IMR-90 (cell line): ENCODE data around the gene MRPL30. TPM values are rescaled to one million over a fixed set of nuclear protein-coding genes. Genes with fewer than 3 reads are reported as not detected.

Experiments
- ATAC-seq: fragments of 200-7000 bp; cut with Tn5 transposase; 2 replicates; pipeline ENCODE4 v1.9.1; 2020; ENCODE audit warnings: low read depth, mild to moderate bottlenecking, moderate library complexity
- BruUV-seq: library from RNA; stranded (reverse); fragments of 400-500 nt; replicated peaks from 2 replicates; lab custom pipeline; 2021; lab: Mats Ljungman, UMichigan
- CTCF ChIA-PET: fragments of 300-600 bp; formaldehyde crosslinking; extraction: SDS; loops from one replicate; lab custom pipeline; 2021; ENCODE audit warnings: antibody characterized with exemption; lab: Yijun Ruan, JAX
- POLR2A ChIA-PET: fragments of 300-600 bp; sonication (Branson Sonifier 250); formaldehyde crosslinking; loops from one replicate; lab custom pipeline; 2022; ENCODE audit warnings: antibody characterized with exemption; ENCODE audit not compliant: unreplicated experiment; lab: Charles Lee
- DNase-seq: peaks from one replicate; pipeline ENCODE4 v3.0.0; 2013
- H2AFZ ChIP-seq: replicated peaks from 2 replicates; pipeline ENCODE3; 2013; ENCODE audit warnings: low read length, mild to moderate bottlenecking; ENCODE audit not compliant: poor library complexity
- H2AK5ac ChIP-seq: 2 replicates; pipeline ENCODE4 v1.6.1; 2013; ENCODE audit warnings: low read depth, low read length, inconsistent platforms
- H2AK9ac ChIP-seq: replicated peaks from 2 replicates; pipeline ENCODE3; 2013; ENCODE audit warnings: mild to moderate bottlenecking, low read depth, low read length, moderate library complexity; ENCODE audit not compliant: poor library complexity
- H2BK120ac ChIP-seq: 2 replicates; pipeline ENCODE4 v1.6.1; 2013; ENCODE audit warnings: low read depth, low read length, inconsistent platforms
- H2BK15ac ChIP-seq: 3 replicates; pipeline ENCODE4 v1.6.1; 2013; ENCODE audit warnings: low read depth, low read length, inconsistent platforms
- H2BK20ac ChIP-seq: 2 replicates; pipeline ENCODE4 v1.6.1; 2013; ENCODE audit warnings: low read depth, mild to moderate bottlenecking, inconsistent platforms, low read length, moderate library complexity
- H2BK5ac ChIP-seq: 2 replicates; pipeline ENCODE4 v1.6.1; 2013; ENCODE audit warnings: mild to moderate bottlenecking, low read depth, low read length, inconsistent platforms; ENCODE audit not compliant: poor library complexity, severe bottlenecking
- H3K14ac ChIP-seq: replicated peaks from 2 replicates; pipeline ENCODE4 v1.6.1; 2013; ENCODE audit warnings: low read depth, low read length, inconsistent platforms
- H3K18ac ChIP-seq: 2 replicates; pipeline ENCODE4 v1.6.1; 2013; ENCODE audit warnings: low read depth, low read length, control low read depth
- H3K23ac ChIP-seq: 2 replicates; pipeline ENCODE4 v1.6.1; 2013; ENCODE audit warnings: low read depth, low read length, inconsistent platforms
- H3K27ac ChIP-seq: 2 replicates; pipeline ENCODE4 v1.5.1; 2013; ENCODE audit warnings: mild to moderate bottlenecking, control low read depth, low read length; ENCODE audit not compliant: insufficient read depth
- H3K27me3 ChIP-seq: 2 replicates; pipeline ENCODE4 v1.6.1; 2013; ENCODE audit warnings: low read length; ENCODE audit not compliant: control insufficient read depth, insufficient read depth
- H3K36me3 ChIP-seq: 2 replicates; pipeline ENCODE4 v1.6.1; 2013; ENCODE audit warnings: low read length, mixed read lengths; ENCODE audit not compliant: control insufficient read depth, insufficient read depth
- H3K4ac ChIP-seq: 2 replicates; pipeline ENCODE4 v1.6.1; 2013; ENCODE audit warnings: low read depth, low read length, inconsistent platforms
- H3K4me1 ChIP-seq: 2 replicates; pipeline ENCODE4 v1.6.1; 2013; ENCODE audit warnings: low read length, mixed read lengths; ENCODE audit not compliant: control insufficient read depth, insufficient read depth
- H3K4me2 ChIP-seq: 2 replicates; pipeline ENCODE4 v1.6.1; 2013; ENCODE audit warnings: low read depth, mild to moderate bottlenecking, control low read depth, low read length, moderate library complexity
- H3K4me3 ChIP-seq: 2 replicates; pipeline ENCODE4 v1.5.1; 2013; ENCODE audit warnings: low read depth, mild to moderate bottlenecking, control low read depth, low read length, moderate library complexity; ENCODE audit not compliant: insufficient read depth
- H3K56ac ChIP-seq: 2 replicates; pipeline ENCODE4 v1.6.1; 2013; ENCODE audit warnings: low read length, inconsistent platforms; ENCODE audit not compliant: insufficient read depth; ENCODE audit errors: extremely low read depth
- H3K79me1 ChIP-seq, 2 experiments: 2 replicates each; pipeline ENCODE4 v1.6.1; 2013; ENCODE audit warnings: low read length in 2 of 2, inconsistent platforms in 1 of 2, low read depth in 1 of 2
- H3K9ac ChIP-seq: 2 replicates; pipeline ENCODE4 v1.6.1; 2013; ENCODE audit warnings: low read depth, low read length, control low read depth
- H3K9me1 ChIP-seq: 2 replicates; pipeline ENCODE4 v1.6.1; 2013; ENCODE audit warnings: low read length, inconsistent platforms; ENCODE audit not compliant: insufficient read depth
- H3K9me3 ChIP-seq: 2 replicates; pipeline ENCODE4 v1.6.1; 2013; ENCODE audit warnings: low read length; ENCODE audit not compliant: control insufficient read depth, insufficient read depth
- H4K20me1 ChIP-seq: 2 replicates; pipeline ENCODE4 v1.6.1; 2013; ENCODE audit warnings: low read length, inconsistent platforms; ENCODE audit not compliant: insufficient read depth
- H4K5ac ChIP-seq: 2 replicates; pipeline ENCODE4 v1.6.1; 2013; ENCODE audit warnings: mild to moderate bottlenecking, low read depth, low read length, control low read depth
- H4K8ac ChIP-seq, 2 experiments: 2 replicates each; pipeline ENCODE4 v1.6.1; 2013; ENCODE audit warnings: low read depth in 2 of 2, low read length in 2 of 2, control low read depth in 1 of 2, inconsistent platforms in 1 of 2
- H4K91ac ChIP-seq: 2 replicates; pipeline ENCODE4 v1.6.1; 2013; ENCODE audit warnings: low read depth, low read length, inconsistent platforms; ENCODE audit not compliant: insufficient read depth
- CHD1 ChIP-seq: IDR thresholded peaks from 2 replicates; pipeline ENCODE4 v1.6.1; 2012; ENCODE audit warnings: low read depth, low read length, improper control_type of control experiment
- NFE2L2 ChIP-seq: fragments of 150-350 bp; IDR thresholded peaks from 2 replicates; pipeline ENCODE4 v1.6.1; 2016; ENCODE audit warnings: low read depth, mild to moderate bottlenecking, low read length
- WGBS, 2 experiments: methylation state at CpG; one replicate each; pipeline versions ENCODE4 v1.1.5 to v1.1.7; 2013; ENCODE audit warnings: missing lambda C conversion rate in 2 of 2; ENCODE audit not compliant: insufficient read length in 1 of 2; ENCODE audit errors: extremely low coverage in 2 of 2; 5-methylcytosine and 5-hydroxymethylcytosine counted together
- dilution Hi-C: fragments of 300-500 bp; cut with HindIII; formaldehyde crosslinking; loops from one replicate; pipeline ENCODE4 v1.14.3; 2018; ENCODE audit warnings: low sequenced_read_pairs; ENCODE audit not compliant: unreplicated experiment
- in situ Hi-C: fragments of 300-500 bp; cut with MboI; formaldehyde crosslinking; loops from 3 replicates; pipeline ENCODE4 v1.14.3; 2019; ENCODE audit warnings: low sequenced_read_pairs, inconsistent platforms, mixed read lengths
- intact Hi-C: fragments of 100-400 bp; cut with micrococcal nuclease; formaldehyde crosslinking; loops from 2 replicates; pipeline ENCODE4 v1.10.0; 2022
- polyA plus RNA-seq, 3 experiments: library from polyadenylated mRNA; depleted of rRNA; stranded (reverse); fragments of >200 nt; gene quantifications; 2 replicates each; pipeline ENCODE4 v1.2.3, GENCODE V29; 2012; ENCODE audit warnings: low replicate concordance in 1 of 3
- total RNA-seq: library from RNA; depleted of rRNA; stranded (reverse); fragments of >200 nt; gene quantifications from 2 replicates; pipeline ENCODE4 v1.2.3, GENCODE V29; 2012

MRPL30 gene
- total and polyA plus RNA-seq, 2 of the 4 experiments (the other 2 are of a cell fraction), result 18.7 to 34.8 TPM

- no peaks in the 10 kb centered on the region for H3K9me1 ChIP-seq
- peak overlapping the region; percentile 93 for H3K4me2 ChIP-seq
- H2AFZ ChIP-seq, result peak overlapping the region; percentile 98
- peak overlapping the region; percentile 89 for H3K9ac ChIP-seq
- H3K79me1 ChIP-seq, result peaks cover 15 to 20% of the 10 kb centered on the region in 2 experiments
- 0 out of 2 replicates have a peak overlapping the region, but pooled peaks have one; percentile 54 for H3K56ac ChIP-seq
- dilution Hi-C loops, result no loop called here
- H2BK120ac ChIP-seq, result no peak overlapping the region
- H2BK15ac ChIP-seq, result no peak overlapping the region
- peak overlapping the region; percentile 84; the same call in 1 of the 2 replicates for H3K4ac ChIP-seq
- intact Hi-C loops, result loop anchor here (2.0 kb wide), 1 partner anchor 337 kb away; the partner anchor contains the start of gene REV1
- in situ Hi-C loops, result loop anchor here (25.0 kb wide), 1 partner anchor 1108 kb away; no protein-coding TSS in a partner anchor
- H4K5ac ChIP-seq, result peak overlapping the region; percentile 88
- H3K4me1 ChIP-seq, result peaks cover 5% of the 10 kb centered on the region
- no peaks in the 10 kb centered on the region for H4K20me1 ChIP-seq
- H3K27ac ChIP-seq, result no peak overlapping the region; the same call in 1 of the 2 replicates
- H3K18ac ChIP-seq, result peak overlapping the region; percentile 56
- no peaks in the 10 kb centered on the region for H3K36me3 ChIP-seq
- WGBS, 2 experiments, result 50% methylated on average over 4 of the region's 12 CpGs; no CpG with 5 or more reads in 1 of the 2 experiments
- no TSS peak for BruUV-seq
- DNase-seq (peak; percentile 10), ATAC-seq (no peak)
- H3K14ac ChIP-seq, result peak overlapping the region; percentile 86
- no peak overlapping the region for H2BK5ac ChIP-seq
- H3K27me3 ChIP-seq, result no peaks in the 10 kb centered on the region
- no peaks in the 10 kb centered on the region for H3K9me3 ChIP-seq
- 0 out of 2 replicates have a peak overlapping the region, but pooled peaks have one; percentile 4 for H2AK5ac ChIP-seq
- peak overlapping the region; percentile 79 for H3K4me3 ChIP-seq
- ChIA-PET POLR2A (no interaction called here), CTCF (interaction anchor here (0.6 kb wide), 1 partner anchor 8 kb away, joined by 5 read pairs; no protein-coding TSS in a partner anchor)
- 0 out of 2 replicates have a peak overlapping the region, but pooled peaks have one; percentile 18 for H3K23ac ChIP-seq
- H2AK9ac ChIP-seq, result peak overlapping the region; percentile 89
- TF ChIP-seq NFE2L2 (peak; percentile 75), CHD1 (no peak)
- H4K91ac ChIP-seq, result no peak overlapping the region
- H2BK20ac ChIP-seq, result no peak overlapping the region
- H4K8ac ChIP-seq, result peak overlapping the region; percentile 93 to 95
These were observed 26.9 kb upstream of the MRPL30 start for GRCh38 chr2:99153921-99154604.
